Bronchial epithelial cell (primary cell): Measurements from ENCODE around the gene ACTR3. TPM values are rescaled to one million over a fixed set of nuclear protein-coding genes. Genes with fewer than 3 reads are reported as not detected.

Experiments
- DNase-seq: peaks from one replicate; pipeline ENCODE4 v3.0.0-alpha.2; 2010; ENCODE audit warnings: low read depth
- FAIRE-seq: peaks from 2 replicates; lab custom pipeline; 2011; peaks lifted over from hg19 to GRCh38; lab: Jason Lieb, UNC
- H3K27me3 ChIP-seq: 2 replicates; pipeline ENCODE4 v1.5.1; 2011; ENCODE audit warnings: low read length; ENCODE audit not compliant: control insufficient read depth, insufficient read depth
- H3K36me3 ChIP-seq: 2 replicates; pipeline ENCODE4 v1.5.1; 2011; ENCODE audit warnings: low read length; ENCODE audit not compliant: control insufficient read depth, insufficient read depth
- H3K4me3 ChIP-seq: 2 replicates; pipeline ENCODE4 v1.5.1; 2011; ENCODE audit warnings: mild to moderate bottlenecking, low read depth, low read length, control low read depth
- CTCF ChIP-seq: IDR thresholded peaks from 2 replicates; pipeline ENCODE4 v1.5.1; 2011; ENCODE audit warnings: mild to moderate bottlenecking, moderate library complexity, low read length, control low read depth, inconsistent platforms; ENCODE audit not compliant: insufficient read depth, severe bottlenecking
- total RNA-seq: library from RNA; depleted of rRNA; stranded (reverse); fragments of >200 nt; gene quantifications from 2 replicates; pipeline ENCODE4 v1.2.1, GENCODE V29; 2014

The ACTR3 gene
- total RNA-seq, 1 donor from 2014 or later: 214 TPM

- DNase-seq (no peak), FAIRE-seq (no peak)
- Histone ChIP-seq H3K4me3 (no peak overlapping the region), H3K27me3 (no peaks in the 10 kb centered on the region), H3K36me3 (no peaks in the 10 kb centered on the region)
- no peak for TF ChIP-seq CTCF
Measured at GRCh38 chr2:113887009-113887792, 2.7 kb upstream of the ACTR3 start.

- no peaks in the 10 kb centered on the region for H3K36me3 ChIP-seq
- no peaks in the 10 kb centered on the region for H3K27me3 ChIP-seq
- no peak for FAIRE-seq
- TF ChIP-seq CTCF: no peak
- peak overlapping the region; percentile 96 for H3K4me3 ChIP-seq
- DNase-seq: no peak
Measured at GRCh38 chr2:113888641-113889470, 1.0 kb upstream of the ACTR3 start.

DNA sequence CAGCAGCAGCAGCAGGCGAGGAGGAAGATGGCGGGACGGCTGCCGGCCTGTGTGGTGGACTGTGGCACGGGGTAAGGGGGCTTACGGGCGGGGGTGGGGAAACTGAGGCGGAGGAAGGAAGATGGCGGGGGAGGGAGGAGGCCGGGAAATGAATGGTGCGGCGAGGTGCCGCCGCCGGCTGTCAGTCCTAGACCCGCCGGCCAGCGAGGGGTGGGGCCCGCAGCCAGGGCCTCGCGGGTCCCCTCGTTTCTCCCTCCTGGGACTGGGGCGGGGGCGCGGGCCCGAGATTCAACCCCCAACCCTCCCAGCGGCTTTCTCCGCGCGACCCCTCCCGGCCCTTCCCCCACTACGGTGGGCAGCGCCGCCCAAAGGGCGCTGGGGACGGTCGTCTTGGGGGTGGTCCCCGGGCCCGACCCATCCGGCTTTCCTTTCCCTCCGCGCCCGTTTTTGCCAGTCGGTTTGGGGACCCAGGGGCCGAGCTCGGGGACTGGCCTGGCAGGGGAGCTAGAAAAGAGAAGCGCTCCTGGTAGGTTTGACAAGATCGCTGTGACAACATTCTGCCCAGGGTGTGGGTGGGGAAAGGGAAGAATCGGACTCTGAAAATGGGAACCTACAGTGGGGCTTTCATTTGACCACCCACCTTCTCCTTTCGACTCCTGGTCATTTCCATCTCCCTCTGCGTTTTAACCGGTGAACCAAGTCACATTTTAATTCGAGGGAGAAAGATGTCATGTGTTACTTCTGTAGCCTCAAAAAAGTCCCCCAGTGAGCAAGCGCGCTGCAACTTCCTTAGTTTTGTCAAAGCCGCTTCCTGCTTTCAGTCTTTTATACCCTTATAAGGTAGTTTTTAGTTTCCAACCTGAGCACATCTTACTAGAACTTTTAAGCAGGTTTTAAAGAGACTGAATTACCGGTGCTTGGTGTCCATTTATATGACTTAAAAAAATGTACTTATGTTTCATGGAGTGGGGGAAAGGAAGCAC, 655 bp downstream of the ACTR3 start:
- no peaks in the 10 kb centered on the region for H3K27me3 ChIP-seq
- no peaks in the 10 kb centered on the region for H3K36me3 ChIP-seq
- peak overlapping the region; percentile 96 for H3K4me3 ChIP-seq
- FAIRE-seq (no peak), DNase-seq (peak; percentile 80)
- peak; percentile 3 for TF ChIP-seq CTCF

DNA sequence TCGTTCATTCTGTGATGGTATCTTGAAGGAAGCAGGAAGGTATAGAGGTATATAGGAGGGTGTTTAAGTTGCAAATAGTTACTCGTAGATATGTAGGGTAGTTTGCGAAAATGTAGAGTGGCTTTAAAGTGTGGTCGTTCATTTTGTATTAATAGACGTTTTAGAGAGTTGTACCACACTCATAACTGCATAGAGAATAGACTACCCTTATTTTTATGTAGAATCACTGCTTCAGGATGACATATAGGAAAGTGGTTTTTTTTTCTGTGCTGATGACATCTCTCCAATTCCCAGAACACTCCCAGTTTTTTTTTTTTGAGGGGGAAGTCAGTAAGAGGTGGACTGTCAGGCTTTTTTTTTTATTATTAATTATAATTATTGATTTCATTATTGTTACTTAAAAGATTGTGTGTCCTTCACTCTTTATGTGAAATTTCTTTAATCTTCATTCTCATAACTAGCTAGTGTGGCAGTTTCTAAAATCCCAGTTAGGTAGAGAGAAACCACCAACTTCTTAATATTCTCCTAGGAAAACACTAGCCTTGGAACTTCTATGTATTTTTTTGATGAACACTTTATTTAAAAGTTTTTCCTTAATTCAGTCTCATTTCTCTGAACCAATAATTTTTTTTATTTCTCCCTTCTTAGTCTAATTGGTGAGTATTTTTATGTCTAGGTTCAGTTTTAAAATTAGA, 1.5 kb downstream of the ACTR3 start:
- H3K36me3 ChIP-seq: no peaks in the 10 kb centered on the region
- peak; percentile 46 for DNase-seq

More for the DNA sequence above, 1.5 kb downstream of the ACTR3 start:
- no peak for FAIRE-seq
- H3K27me3 ChIP-seq: no peaks in the 10 kb centered on the region
- no peak for TF ChIP-seq CTCF
- peak overlapping the region; percentile 96 for H3K4me3 ChIP-seq
